KMS-11 (cell line): ENCODE measurements around the gene KLHL26.

Experiments
- H2AFZ ChIP-seq: fragments of 200-600 bp; sonication (generic); 2 replicates; pipeline ENCODE4 v1.6.1; 2016; ENCODE audit warnings: antibody characterized with exemption, mixed run types, low read depth
- H3K27ac ChIP-seq: fragments of 200-600 bp; sonication (generic); 2 replicates; pipeline ENCODE4 v1.6.1; 2016; ENCODE audit warnings: mild to moderate bottlenecking, mixed run types
- H3K27me3 ChIP-seq: fragments of 200-600 bp; sonication (generic); 2 replicates; pipeline ENCODE4 v1.6.1; 2017; ENCODE audit warnings: mild to moderate bottlenecking, low read depth, mixed run types, moderate library complexity; ENCODE audit not compliant: insufficient read depth
- H3K36me3 ChIP-seq: fragments of 200-600 bp; sonication (generic); 2 replicates; pipeline ENCODE4 v1.6.1; 2017; ENCODE audit warnings: mild to moderate bottlenecking, mixed run types; ENCODE audit not compliant: insufficient read depth
- H3K4me1 ChIP-seq: fragments of 200-600 bp; sonication (generic); 2 replicates; pipeline ENCODE4 v1.6.1; 2016; ENCODE audit warnings: mild to moderate bottlenecking, low read depth, mixed run types; ENCODE audit not compliant: poor library complexity, severe bottlenecking
- H3K4me2 ChIP-seq: fragments of 200-600 bp; sonication (generic); 2 replicates; pipeline ENCODE4 v1.7.0; 2016; ENCODE audit warnings: mild to moderate bottlenecking, mixed run types
- H3K4me3 ChIP-seq: fragments of 200-600 bp; sonication (generic); IDR thresholded peaks from 2 replicates; pipeline ENCODE4 v1.6.1; 2017; ENCODE audit warnings: low read depth, low read length, mixed read lengths; ENCODE audit not compliant: insufficient read depth
- H3K79me2 ChIP-seq: fragments of 200-600 bp; sonication (generic); 2 replicates; pipeline ENCODE4 v1.6.1; 2016; ENCODE audit warnings: low read depth, mixed run types; ENCODE audit not compliant: insufficient read depth
- H3K9ac ChIP-seq: fragments of 200-600 bp; sonication (generic); 2 replicates; pipeline ENCODE4 v1.6.1; 2016; ENCODE audit warnings: mild to moderate bottlenecking, mixed run types
- H4K20me1 ChIP-seq: fragments of 200-600 bp; sonication (generic); 2 replicates; pipeline ENCODE4 v1.6.1; 2016; ENCODE audit warnings: mild to moderate bottlenecking, mixed run types; ENCODE audit not compliant: insufficient read depth
- CTCF ChIP-seq: fragments of 200-600 bp; sonication (generic); conservative IDR thresholded peaks from 2 replicates; pipeline ENCODE4 v1.6.1; 2017; ENCODE audit warnings: low read depth, mild to moderate bottlenecking, antibody characterized with exemption, low read length, moderate library complexity, mixed read lengths

Gene KLHL26

GRCh38 chr19:18713550-18714117 is 76.8 kb downstream of the KLHL26 start:
- no peak overlapping the region for H3K9ac ChIP-seq
- no peak overlapping the region for H3K4me2 ChIP-seq
- no peaks in the 10 kb centered on the region for H4K20me1 ChIP-seq
- no peak overlapping the region for H2AFZ ChIP-seq
- TF ChIP-seq CTCF: no peak
- no peaks in the 10 kb centered on the region for H3K79me2 ChIP-seq
- H3K27ac ChIP-seq: no peak overlapping the region
- no peaks in the 10 kb centered on the region for H3K36me3 ChIP-seq
- no peaks in the 10 kb centered on the region for H3K27me3 ChIP-seq
- H3K4me3 ChIP-seq: no peak overlapping the region
- no peaks in the 10 kb centered on the region for H3K4me1 ChIP-seq

DNA sequence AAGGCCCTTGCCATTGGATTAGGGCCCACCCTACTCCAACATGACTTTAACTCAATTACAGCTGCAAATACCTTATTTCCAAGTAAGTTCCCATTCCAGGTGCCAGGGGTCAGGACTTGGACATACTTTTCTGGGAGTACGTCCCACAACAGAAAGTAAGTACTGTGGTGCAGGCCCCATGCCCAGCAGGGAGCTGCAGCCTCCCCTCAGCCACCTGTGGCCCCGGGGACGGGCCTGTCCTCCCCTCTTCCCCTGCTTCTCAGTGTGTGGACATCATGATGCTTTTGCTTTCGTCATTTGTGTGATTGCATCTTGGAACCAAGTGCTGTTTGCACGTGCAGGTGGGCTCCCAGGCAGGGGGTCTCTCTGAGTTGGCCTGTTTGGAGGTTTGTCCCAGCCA is 78.6 kb downstream of the KLHL26 start:
- H3K4me2 ChIP-seq: no peak overlapping the region
- H3K27ac ChIP-seq: no peak overlapping the region
- no peak overlapping the region for H3K9ac ChIP-seq
- H2AFZ ChIP-seq: no peak overlapping the region
- H3K36me3 ChIP-seq: no peaks in the 10 kb centered on the region
- no peaks in the 10 kb centered on the region for H3K4me1 ChIP-seq
- no peak overlapping the region for H3K4me3 ChIP-seq
- H3K27me3 ChIP-seq: no peaks in the 10 kb centered on the region
- H4K20me1 ChIP-seq: no peaks in the 10 kb centered on the region
- no peak for TF ChIP-seq CTCF
- no peaks in the 10 kb centered on the region for H3K79me2 ChIP-seq

DNA sequence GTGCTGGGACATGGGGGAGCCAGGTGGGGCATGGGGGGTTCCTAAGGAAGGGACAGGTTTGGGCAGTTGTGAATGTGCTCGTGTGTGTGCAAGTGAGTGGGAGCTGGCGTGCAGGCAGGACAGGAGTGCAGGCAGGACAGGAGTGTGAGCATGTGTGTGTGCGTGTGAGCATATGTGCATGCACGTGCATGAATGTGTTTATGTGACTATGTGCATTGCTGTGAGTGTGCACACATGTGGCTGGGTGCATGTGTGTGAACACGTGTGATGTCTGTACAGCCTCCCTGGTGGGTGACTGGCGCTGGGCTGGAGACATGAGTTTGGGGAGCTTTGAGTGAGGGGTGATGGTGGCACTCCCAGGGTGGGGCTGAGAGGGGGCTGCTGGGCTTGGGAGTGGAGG is 80.0 kb downstream of the KLHL26 start:
- no peaks in the 10 kb centered on the region for H3K27me3 ChIP-seq
- H3K4me3 ChIP-seq: no peak overlapping the region
- no peaks in the 10 kb centered on the region for H4K20me1 ChIP-seq
- H3K4me1 ChIP-seq: no peaks in the 10 kb centered on the region
- no peaks in the 10 kb centered on the region for H3K79me2 ChIP-seq
- no peak for TF ChIP-seq CTCF
- no peak overlapping the region for H3K27ac ChIP-seq
- no peak overlapping the region for H3K4me2 ChIP-seq
- H3K36me3 ChIP-seq: no peaks in the 10 kb centered on the region
- no peak overlapping the region for H3K9ac ChIP-seq
- no peak overlapping the region for H2AFZ ChIP-seq

DNA sequence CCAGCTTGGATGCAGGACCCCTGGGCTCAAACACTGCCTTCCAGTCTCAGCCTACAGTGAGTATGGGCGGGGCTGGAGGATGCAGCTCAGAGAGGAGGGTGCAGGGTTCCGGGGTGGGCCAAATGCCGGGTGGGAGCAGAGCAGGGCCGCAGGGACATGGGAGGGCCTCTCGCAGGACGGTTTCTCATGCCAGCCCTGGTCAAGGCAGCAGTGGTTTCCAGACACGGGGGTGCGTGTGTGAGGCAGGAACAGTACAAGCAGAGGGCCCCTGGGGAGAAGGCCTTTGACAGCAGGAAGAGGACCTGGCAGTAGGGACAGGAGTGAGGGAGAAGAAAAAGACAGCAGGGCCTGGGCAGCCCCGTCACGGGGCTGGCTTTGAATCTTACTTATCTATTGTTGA is 80.8 kb downstream of the KLHL26 start:
- H3K79me2 ChIP-seq: no peaks in the 10 kb centered on the region
- no peaks in the 10 kb centered on the region for H4K20me1 ChIP-seq
- no peak overlapping the region for H2AFZ ChIP-seq
- H3K4me2 ChIP-seq: no peak overlapping the region
- H3K27me3 ChIP-seq: no peaks in the 10 kb centered on the region
- no peak overlapping the region for H3K4me3 ChIP-seq
- H3K27ac ChIP-seq: no peak overlapping the region
- TF ChIP-seq CTCF: no peak
- H3K36me3 ChIP-seq: no peaks in the 10 kb centered on the region
- H3K9ac ChIP-seq: no peak overlapping the region
- H3K4me1 ChIP-seq: no peaks in the 10 kb centered on the region
